Activated naive CD4-positive, alpha-beta T cell treated with anti-CD3 and anti-CD28 coated beads, Interleukin-2, amount 50 U/mL, for 72 hours (primary cell): ENCODE measurements around the gene PRM2. TPM values are rescaled to one million over a fixed set of nuclear protein-coding genes. Genes with fewer than 3 reads are reported as not detected.

Experiments used
- ATAC-seq, 2 donors: fragments of 150-1000 bp; cut with Tn5 transposase; 2 replicates each; pipeline ENCODE4 v1.10.0; 2021; ENCODE audit warnings: mild to moderate bottlenecking in 2 of 2, moderate library complexity in 2 of 2
- DNase-seq, 2 donors: peaks; one replicate each; pipeline ENCODE4 v3.0.0; 2021 to 2022; ENCODE audit warnings: low spot score in 2 of 2
- H3K27ac Mint-ChIP-seq, 2 donors: one replicate each; pipeline ENCODE4 v1.8.0; 2022; ENCODE audit warnings: mild to moderate bottlenecking in 2 of 2, mixed read lengths in 2 of 2
- H3K36me3 Mint-ChIP-seq, 2 donors: one replicate each; pipeline ENCODE4 v1.8.0; 2022; ENCODE audit warnings: mixed read lengths in 2 of 2
- H3K9me3 Mint-ChIP-seq, 2 donors: one replicate each; pipeline ENCODE4 v1.8.0; 2022; ENCODE audit warnings: mixed read lengths in 2 of 2
- total RNA-seq, 2 donors: library from RNA; stranded (reverse); gene quantifications; one replicate each; pipeline ENCODE4 v1.2.3, GENCODE V29; 2022

Gene PRM2
- total RNA-seq: not detected

- ATAC-seq: no peak
- Mint-ChIP-seq H3K9me3 (no peaks in the 10 kb centered on the region), H3K27ac (peak within 1 kb of the TSS in 1 of 2 donors; percentile 43), H3K36me3 (no peaks in the 10 kb centered on the region)
- no peak for DNase-seq
Observed at GRCh38 chr16:11276143-11276895, at the start of gene PRM2. Gene PRM2 (minus strand): TSS chr16:11276480. CDS start chr16:11276370, 110 bp downstream.

DNA sequence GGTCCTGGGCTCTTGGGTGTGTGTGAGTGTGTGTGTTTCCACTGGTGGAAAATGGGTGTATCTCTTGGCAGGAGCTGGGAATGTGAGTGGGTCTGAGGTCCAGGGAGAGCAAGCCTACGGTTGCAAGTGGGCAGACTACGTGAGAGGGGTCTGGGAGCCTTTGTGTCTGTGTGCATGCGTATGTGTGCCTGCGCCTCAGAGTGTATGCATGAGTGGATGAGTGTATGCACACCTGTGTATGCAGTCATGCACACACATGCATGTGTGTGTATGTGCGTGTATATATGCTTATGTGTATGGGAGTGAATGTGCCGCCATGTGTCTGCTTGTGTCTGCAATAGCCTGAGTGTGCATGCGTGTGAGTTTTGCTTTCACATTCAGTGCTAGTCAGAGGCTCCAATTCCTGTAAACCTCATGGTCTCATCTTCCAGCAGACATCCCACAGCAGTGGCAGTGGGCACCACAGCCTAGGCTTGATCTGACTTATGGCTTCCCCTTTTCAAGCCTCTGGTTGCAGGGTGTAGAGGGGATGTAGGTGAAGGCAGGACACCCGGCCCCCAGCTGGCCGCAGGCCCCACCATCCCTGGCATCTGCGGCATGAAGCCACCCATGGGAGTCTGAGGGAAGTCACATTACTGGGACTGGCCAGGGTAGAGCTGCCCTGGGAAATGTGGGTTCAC lies 49.3 kb upstream of the PRM2 start:
- no peak for DNase-seq
- peak; percentile 43 to 83 for ATAC-seq
- peaks cover 0 to 19% of the 10 kb centered on the region in 2 donors for H3K36me3 Mint-ChIP-seq

GRCh38 chr16:11323551-11324336 lies 47.5 kb upstream of the PRM2 start:
- Mint-ChIP-seq H3K36me3 (peaks cover 0 to 19% of the 10 kb centered on the region in 2 donors), H3K9me3 (peaks cover 0 to 9% of the 10 kb centered on the region in 2 donors), H3K27ac (no peak overlapping the region)
- no peak for ATAC-seq
- no peak for DNase-seq

More for the DNA sequence above, 49.3 kb upstream of the PRM2 start:
- peaks cover 0 to 9% of the 10 kb centered on the region in 2 donors for H3K9me3 Mint-ChIP-seq
- H3K27ac Mint-ChIP-seq: peak overlapping the region; percentile 10 to 68

DNA sequence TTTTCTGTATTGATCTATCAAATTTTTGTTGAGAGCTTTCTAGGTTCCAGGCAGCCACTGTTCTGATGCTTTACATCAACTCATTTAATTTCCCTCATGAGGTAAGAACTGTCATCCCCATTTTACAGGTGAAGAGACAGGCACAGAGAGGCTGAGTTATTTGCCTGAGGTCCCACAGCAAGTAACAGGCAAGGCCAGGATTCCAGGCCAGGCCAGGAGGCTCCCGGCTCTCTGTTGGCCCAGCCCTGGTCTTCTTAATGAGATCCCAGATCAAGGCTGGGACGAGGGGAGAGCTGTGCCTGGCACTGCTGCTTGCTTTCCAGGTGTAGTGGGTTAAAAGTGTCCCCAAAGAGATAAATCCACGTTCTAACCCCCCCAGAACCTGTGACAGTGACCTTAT lies 46.5 kb upstream of the PRM2 start:
- no peak for DNase-seq
- H3K9me3 Mint-ChIP-seq: peaks cover 0 to 4% of the 10 kb centered on the region in 2 donors
- ATAC-seq: no peak
- H3K36me3 Mint-ChIP-seq: peaks cover 0 to 12% of the 10 kb centered on the region in 2 donors
- no peak overlapping the region for H3K27ac Mint-ChIP-seq

DNA sequence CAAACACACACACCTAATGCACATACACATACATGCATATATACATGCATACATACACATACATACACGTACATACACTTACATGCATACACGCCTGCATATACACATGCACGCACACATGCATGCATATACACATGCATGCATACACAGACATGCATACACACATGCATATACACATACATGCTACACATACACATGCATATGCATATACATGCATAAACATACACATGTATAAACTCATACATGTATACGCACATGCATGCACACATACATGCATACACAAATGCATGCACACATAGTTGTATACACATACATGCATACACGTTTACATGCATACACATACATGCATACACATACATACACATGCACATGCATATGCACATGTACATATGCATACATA lies 45.4 kb upstream of the PRM2 start:
- ATAC-seq (no peak), DNase-seq (no peak)
- Mint-ChIP-seq H3K9me3 (peaks cover 0 to under 1% of the 10 kb centered on the region in 2 donors), H3K27ac (no peak overlapping the region), H3K36me3 (peaks cover 0 to under 1% of the 10 kb centered on the region in 2 donors)

DNA sequence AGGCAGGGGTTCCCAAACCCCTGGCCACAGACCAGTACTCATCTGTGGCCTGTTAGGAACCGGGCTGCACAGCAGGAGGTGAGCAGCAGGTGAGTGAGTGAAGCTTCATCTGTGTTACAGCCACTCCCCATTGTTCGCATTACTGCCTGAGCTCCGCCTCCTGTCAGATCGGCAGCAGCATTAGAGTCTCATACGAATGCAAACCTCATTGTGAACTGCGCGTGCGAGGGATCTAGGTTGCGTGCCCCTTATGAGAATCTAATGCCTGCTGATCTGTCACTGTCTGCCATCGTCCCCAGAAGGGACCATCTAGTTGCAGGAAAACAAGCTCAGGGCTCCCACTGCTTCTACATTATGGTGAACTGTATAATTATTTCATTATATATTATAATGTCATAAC lies 43.9 kb upstream of the PRM2 start:
- ATAC-seq: no peak
- DNase-seq: no peak
- no peaks in the 10 kb centered on the region for H3K36me3 Mint-ChIP-seq
- no peaks in the 10 kb centered on the region for H3K9me3 Mint-ChIP-seq
- H3K27ac Mint-ChIP-seq: no peak overlapping the region

GRCh38 chr16:11319529-11320146 lies 43.4 kb upstream of the PRM2 start:
- H3K9me3 Mint-ChIP-seq: no peaks in the 10 kb centered on the region
- H3K36me3 Mint-ChIP-seq: no peaks in the 10 kb centered on the region
- no peak overlapping the region for H3K27ac Mint-ChIP-seq

DNA sequence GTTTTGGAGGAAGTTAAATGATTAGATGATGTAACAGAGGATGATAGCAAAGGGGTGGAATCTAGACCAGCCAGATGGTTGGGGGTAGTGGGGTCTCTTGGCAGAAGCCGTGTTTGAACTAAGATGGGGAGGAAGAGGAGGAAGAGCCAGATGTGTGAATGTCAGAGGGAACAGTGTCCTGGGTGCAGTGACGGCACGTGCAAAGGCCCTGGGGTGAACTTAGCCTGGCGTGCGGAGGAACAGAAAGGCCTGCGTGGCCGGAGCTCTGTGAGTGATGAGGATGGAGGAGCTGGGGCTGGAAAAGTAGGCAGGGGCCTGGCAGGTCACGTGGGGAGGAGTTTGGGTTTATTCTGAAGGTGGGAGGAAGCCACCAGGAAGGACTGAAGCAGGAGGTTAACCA lies 42.5 kb upstream of the PRM2 start:
- ATAC-seq (no peak), DNase-seq (no peak)
- Mint-ChIP-seq H3K9me3 (no peaks in the 10 kb centered on the region), H3K27ac (peak overlapping the region in 1 of 2 donors; percentile 12), H3K36me3 (no peaks in the 10 kb centered on the region)

More at GRCh38 chr16:11319529-11320146, 43.4 kb upstream of the PRM2 start:
- ATAC-seq (no peak), DNase-seq (no peak)

DNA sequence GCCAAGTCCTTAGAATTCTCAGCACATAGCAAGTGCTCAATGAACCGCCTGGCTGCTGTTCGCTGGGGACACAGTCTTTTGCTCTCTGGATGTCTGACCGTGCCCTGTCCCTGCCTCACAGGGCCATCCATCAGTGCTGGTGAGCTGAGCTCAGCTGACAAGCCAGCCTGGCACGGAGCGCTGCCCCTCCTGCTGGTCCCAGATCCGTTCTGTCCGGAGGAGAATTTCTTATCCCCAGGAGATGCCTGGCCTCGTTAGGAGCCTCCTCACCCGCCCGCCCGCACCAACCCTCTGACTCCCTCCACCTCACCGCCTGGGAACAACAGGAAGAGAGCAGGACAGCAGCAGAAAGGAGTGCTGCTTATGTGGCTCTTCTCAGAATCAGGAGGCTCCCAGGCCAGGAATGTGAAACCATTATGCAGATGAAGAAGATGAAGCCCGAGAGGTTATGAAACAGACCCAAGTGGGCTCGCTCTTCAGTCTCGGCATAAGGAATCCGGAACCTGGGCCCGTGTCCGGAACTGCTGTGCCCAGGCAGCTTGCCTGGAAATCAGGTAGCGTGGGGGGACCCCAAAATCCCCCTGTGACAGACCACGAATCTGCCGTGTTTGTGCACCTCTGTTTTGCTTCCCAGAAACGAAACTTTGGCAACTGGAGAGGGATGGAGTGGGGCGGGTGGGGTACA lies 40.2 kb upstream of the PRM2 start:
- Mint-ChIP-seq H3K36me3 (no peaks in the 10 kb centered on the region), H3K9me3 (no peaks in the 10 kb centered on the region), H3K27ac (no peak overlapping the region)
- ATAC-seq (no peak), DNase-seq (no peak)

DNA sequence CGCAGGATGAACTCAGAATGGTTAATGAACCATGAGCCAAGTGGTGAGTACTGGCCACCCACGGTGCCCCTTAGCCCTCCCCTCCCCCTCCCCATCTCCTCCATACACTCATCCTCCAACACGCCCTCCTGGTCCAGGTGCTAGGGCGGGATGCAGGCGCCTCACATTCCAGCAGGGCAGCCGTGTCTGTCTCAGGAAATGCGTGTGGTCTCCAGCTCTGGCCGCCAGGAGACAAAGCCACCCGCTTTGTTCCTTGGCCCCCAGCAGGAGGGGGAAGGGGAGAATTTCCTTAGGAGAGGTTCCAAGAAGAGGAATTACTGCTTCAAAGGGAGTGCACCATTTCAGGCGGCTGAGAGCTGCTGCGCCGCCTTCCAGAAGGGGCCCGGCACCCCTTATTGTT lies 39.2 kb upstream of the PRM2 start:
- ATAC-seq: no peak
- no peaks in the 10 kb centered on the region for H3K9me3 Mint-ChIP-seq
- H3K27ac Mint-ChIP-seq: no peak overlapping the region

GRCh38 chr16:11314309-11314894 lies 38.1 kb upstream of the PRM2 start:
- DNase-seq (no peak), ATAC-seq (no peak)
- H3K9me3 Mint-ChIP-seq: no peaks in the 10 kb centered on the region
- no peaks in the 10 kb centered on the region for H3K36me3 Mint-ChIP-seq
- peak overlapping the region in 1 of 2 donors; percentile 32 for H3K27ac Mint-ChIP-seq

More for the DNA sequence above, 39.2 kb upstream of the PRM2 start:
- no peaks in the 10 kb centered on the region for H3K36me3 Mint-ChIP-seq
- DNase-seq: no peak

DNA sequence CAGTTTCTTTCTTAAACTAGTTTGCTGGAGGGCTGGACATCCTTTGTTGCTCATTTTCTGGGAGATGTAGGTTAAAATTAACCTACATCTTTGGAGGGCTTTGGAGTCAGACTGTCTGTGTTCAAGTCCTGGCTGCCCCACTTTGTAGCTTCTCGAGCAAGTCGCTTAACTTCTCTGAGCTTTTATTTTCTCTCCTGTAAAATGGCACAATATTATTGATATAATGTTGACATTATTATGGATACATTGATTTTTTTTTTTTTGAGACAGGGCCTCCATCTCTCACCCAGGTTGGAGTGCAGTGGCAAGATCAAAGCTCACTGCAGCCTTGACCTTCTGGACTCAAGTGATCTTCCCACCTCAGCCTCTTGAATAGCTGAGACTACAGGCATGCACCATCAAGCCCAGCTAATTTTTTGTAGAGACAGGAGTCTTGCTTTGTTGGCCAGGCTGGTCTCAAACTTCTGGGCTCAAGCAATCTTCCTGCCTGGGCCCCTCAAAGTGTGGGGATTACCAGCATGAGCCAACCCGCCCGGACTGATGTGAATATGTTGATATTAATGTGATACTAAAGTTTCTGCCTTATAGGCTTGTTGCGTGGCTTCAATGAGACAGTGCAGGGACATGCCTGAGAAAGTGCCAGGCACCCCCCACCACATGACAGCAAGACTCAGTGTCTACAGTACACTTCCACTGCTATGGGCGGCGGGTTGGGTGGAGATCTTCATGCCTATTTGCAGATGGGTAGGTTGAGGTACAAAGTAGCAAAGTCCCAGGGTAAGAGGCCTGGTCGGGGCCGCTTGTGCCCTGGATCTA lies 37.4 kb upstream of the PRM2 start:
- ATAC-seq: no peak
- no peaks in the 10 kb centered on the region for H3K9me3 Mint-ChIP-seq
- DNase-seq: no peak
- no peak overlapping the region for H3K27ac Mint-ChIP-seq
- H3K36me3 Mint-ChIP-seq: no peaks in the 10 kb centered on the region

- ATAC-seq (peak in 1 of 2 donors; percentile 13), DNase-seq (no peak)
- Mint-ChIP-seq H3K36me3 (no peaks in the 10 kb centered on the region), H3K9me3 (no peaks in the 10 kb centered on the region), H3K27ac (peak overlapping the region; percentile 27 to 51)
Observed at GRCh38 chr16:11312718-11313492, 36.6 kb upstream of the PRM2 start.

- Mint-ChIP-seq H3K9me3 (no peaks in the 10 kb centered on the region), H3K27ac (peak overlapping the region in 1 of 2 donors; percentile 14), H3K36me3 (no peaks in the 10 kb centered on the region)
- DNase-seq (no peak), ATAC-seq (peak; percentile 21 to 27)
Observed at GRCh38 chr16:11310997-11311561, 34.8 kb upstream of the PRM2 start.
